ENCODE results near the gene MKKS. TPM values are rescaled to one million over a fixed set of nuclear protein-coding genes. Genes with fewer than 3 reads are reported as not detected.

Gene MKKS
- total RNA-seq, 1 experiment from 2014 or later, result 10.6 TPM

- no peak for TF ChIP-seq CTCF (conservative IDR thresholded peaks at IDR 0.05)
- H3K18ac ChIP-seq (ENCODE audit: insufficient read length, low read depth, low read length), result no peak overlapping the region
- no peak overlapping the region for H2AFZ ChIP-seq (ENCODE audit: low read length)
- peaks cover 0 to 2% (median under 1%) of the 10 kb centered on the region in 3 experiments; a peak in 6 of 7 replicates for H3K36me3 Mint-ChIP-seq (ENCODE audit: insufficient read depth in 1 of 3, low read depth in 3 of 3)
- H4K8ac ChIP-seq (replicated peaks; ENCODE audit: insufficient read length, low read depth, low read length), result no peak overlapping the region
- WGBS (ENCODE audit: extremely low coverage, insufficient read length, low lambda C conversion rate), result no CpG with 5 or more reads among the region's 2 CpGs
- H4K20me1 ChIP-seq (ENCODE audit: control insufficient read depth, insufficient read depth, insufficient read length), result no peaks in the 10 kb centered on the region
- H2AK5ac ChIP-seq (ENCODE audit: insufficient read length, low read length), result no peak overlapping the region
- H3K9me3 ChIP-seq (ENCODE audit: control insufficient read depth, low read depth, low read length), result no peaks in the 10 kb centered on the region
- no peak overlapping the region for H3K9ac ChIP-seq (ENCODE audit: extremely low read depth, insufficient read length, low read length)
- H2BK15ac ChIP-seq (ENCODE audit: low read depth, low read length), result no peak overlapping the region
- H3K4me2 ChIP-seq (ENCODE audit: insufficient read depth, insufficient read length, low read length), result no peak overlapping the region
- H3K27me3 ChIP-seq (ENCODE audit: insufficient read depth, low read length), result no peaks in the 10 kb centered on the region
- no peak overlapping the region for H3K23ac ChIP-seq (ENCODE audit: insufficient read length, low read depth, low read length)
- H3K79me1 ChIP-seq (ENCODE audit: insufficient read depth, low read depth, low read length, poor library complexity, severe bottlenecking), result no peaks in the 10 kb centered on the region
- H3T11ph ChIP-seq (ENCODE audit: low read length), result no peak overlapping the region
- H2BK12ac ChIP-seq (ENCODE audit: insufficient read length, low read depth, low read length), result no peak overlapping the region
- H3K4ac ChIP-seq (ENCODE audit: low read depth, low read length), result no peak overlapping the region
- H3K9me3 Mint-ChIP-seq, result no peaks in the 10 kb centered on the region; a peak in 1 of 5 replicates
- no peaks in the 10 kb centered on the region for H3K79me2 ChIP-seq (ENCODE audit: insufficient read depth, low read length)
- no peak overlapping the region for H4K5ac ChIP-seq (ENCODE audit: insufficient read length, low read depth, low read length)
- no peak overlapping the region for H4K91ac ChIP-seq (ENCODE audit: insufficient read length, low read depth, low read length)
- H3K27me3 Mint-ChIP-seq (ENCODE audit: low read depth), result no peaks in the 10 kb centered on the region
- DNase-seq, result no peak
- H3K56ac ChIP-seq (ENCODE audit: insufficient read length, low read depth, low read length), result no peak overlapping the region
- no peak overlapping the region for H3K14ac ChIP-seq (ENCODE audit: insufficient read depth, low read length)
- H3K4me1 ChIP-seq (ENCODE audit: insufficient read depth, low read length), result peaks cover 4% of the 10 kb centered on the region; the same call in 1 of the 2 replicates
- peaks cover 72 to 77% of the 10 kb centered on the region in 2 experiments for H3K4me1 Mint-ChIP-seq
- no peak overlapping the region for H3K27ac ChIP-seq (ENCODE audit: insufficient read length, low read depth, low read length)
- H2BK5ac ChIP-seq (ENCODE audit: insufficient read length, low read length), result no peak overlapping the region
- no peaks in the 10 kb centered on the region for H3K23me2 ChIP-seq (ENCODE audit: insufficient read length, low read depth, low read length, poor library complexity, severe bottlenecking)
- no peak overlapping the region for H2BK120ac ChIP-seq (ENCODE audit: low read depth, low read length, poor library complexity, severe bottlenecking)
- H3K4me3 Mint-ChIP-seq, result no peak overlapping the region
- peak overlapping the region in 1 of 3 experiments; percentile 76; a peak in 1 of 7 replicates for H3K27ac Mint-ChIP-seq
- H2BK20ac ChIP-seq (ENCODE audit: low read depth, low read length, poor library complexity, severe bottlenecking), result no peak overlapping the region
Observed at GRCh38 chr20:10469056-10469455, 35.0 kb upstream of the MKKS start.
